Hematopoietic multipotent progenitor cell treated with erythropoietin and hydrocortisone succinate and interleukin-3 and kit ligand, for 4 days (in vitro differentiated cells): ENCODE measurements around the gene PROM2.
"Not testable (repeated sequence)": the region's sequence is repeated elsewhere in the genome, so short reads cannot be mapped to it uniquely, and the experiment has no call there.

ENCODE experiments used
- DNase-seq: peaks from one replicate; pipeline ENCODE4 v3.0.0-alpha.2; 2015

The PROM2 gene

GRCh38 chr2:95269036-95269680 is 5.1 kb upstream of the PROM2 start:
- no peak for DNase-seq

GRCh38 chr2:95269745-95270144 is 4.5 kb upstream of the PROM2 start:
- not testable (repeated sequence) for DNase-seq

GRCh38 chr2:95270541-95271081 is 3.6 kb upstream of the PROM2 start:
- DNase-seq, result no peak

GRCh38 chr2:95271381-95271971 is 2.8 kb upstream of the PROM2 start:
- no peak for DNase-seq

GRCh38 chr2:95272299-95272751 is 1.9 kb upstream of the PROM2 start:
- DNase-seq, result no peak

GRCh38 chr2:95272781-95273180 is 1.5 kb upstream of the PROM2 start:
- no peak for DNase-seq

- no peak for DNase-seq
Observed at GRCh38 chr2:95273566-95274290, 521 bp upstream of the PROM2 start.

- DNase-seq, result no peak
Observed at GRCh38 chr2:95275151-95275515, 884 bp downstream of the PROM2 start.

GRCh38 chr2:95275601-95276243 is 1.5 kb downstream of the PROM2 start:
- DNase-seq, result no peak

GRCh38 chr2:95276244-95276887 is 2.1 kb downstream of the PROM2 start:
- DNase-seq, result no peak

- DNase-seq, result no peak
Observed at GRCh38 chr2:95276888-95277245, 2.6 kb downstream of the PROM2 start.

- DNase-seq, result peak; percentile 37
Observed at GRCh38 chr2:95277246-95277906, 3.1 kb downstream of the PROM2 start.

GRCh38 chr2:95278051-95278471 is 3.8 kb downstream of the PROM2 start:
- DNase-seq, result no peak

- DNase-seq, result no peak
Observed at GRCh38 chr2:95278637-95279225, 4.5 kb downstream of the PROM2 start.

- DNase-seq, result no peak
Observed at GRCh38 chr2:95279435-95280035, 5.3 kb downstream of the PROM2 start.

- no peak for DNase-seq
Observed at GRCh38 chr2:95281071-95281470, 6.8 kb downstream of the PROM2 start.

- DNase-seq, result no peak
Observed at GRCh38 chr2:95281786-95282185, 7.5 kb downstream of the PROM2 start.

- no peak for DNase-seq
Observed at GRCh38 chr2:95282458-95282857, 8.2 kb downstream of the PROM2 start.

- no peak for DNase-seq
Observed at GRCh38 chr2:95283562-95283961, 9.3 kb downstream of the PROM2 start.

GRCh38 chr2:95284886-95285541 is 10.8 kb downstream of the PROM2 start:
- no peak for DNase-seq

- DNase-seq, result no peak
Observed at GRCh38 chr2:95285542-95285932, 11.3 kb downstream of the PROM2 start.
